Activated naive CD4-positive, alpha-beta T cell treated with anti-CD3 and anti-CD28 coated beads, Interleukin-2, amount 10 ng/mL, durations not matched to agents 7 days and 5 days (primary cell): ENCODE data around the gene PTGES.
"Not testable (repeated sequence)": the region's sequence is repeated elsewhere in the genome, so short reads cannot be mapped to it uniquely, and the experiment has no call there.

Experiments used
- CTCF ChIA-PET: fragments of 350-600 bp; sonication (Branson Sonifier 250); formaldehyde crosslinking; loops from one replicate; lab custom pipeline; 2021; ENCODE audit warnings: antibody characterized with exemption; lab: Charles Lee
- DNase-seq: peaks from one replicate; pipeline ENCODE4 v3.0.0-alpha.2; 2020
- H3K27ac Mint-ChIP-seq: one replicate; pipeline ENCODE4 v1.8.0; 2021; ENCODE audit warnings: mild to moderate bottlenecking, moderate library complexity, mixed read lengths
- H3K27me3 Mint-ChIP-seq: one replicate; pipeline ENCODE4 v1.8.0; 2021; ENCODE audit warnings: mild to moderate bottlenecking, mixed read lengths
- H3K36me3 Mint-ChIP-seq: one replicate; pipeline ENCODE4 v1.8.0; 2021; ENCODE audit warnings: mixed read lengths
- H3K4me1 Mint-ChIP-seq: one replicate; pipeline ENCODE4 v1.8.0; 2021; ENCODE audit warnings: mixed read lengths
- H3K4me3 Mint-ChIP-seq: one replicate; pipeline ENCODE4 v1.8.0; 2021; ENCODE audit warnings: mild to moderate bottlenecking, moderate library complexity, mixed read lengths
- H3K9me3 Mint-ChIP-seq: one replicate; pipeline ENCODE4 v1.8.0; 2021; ENCODE audit warnings: mixed read lengths

PTGES gene

DNA sequence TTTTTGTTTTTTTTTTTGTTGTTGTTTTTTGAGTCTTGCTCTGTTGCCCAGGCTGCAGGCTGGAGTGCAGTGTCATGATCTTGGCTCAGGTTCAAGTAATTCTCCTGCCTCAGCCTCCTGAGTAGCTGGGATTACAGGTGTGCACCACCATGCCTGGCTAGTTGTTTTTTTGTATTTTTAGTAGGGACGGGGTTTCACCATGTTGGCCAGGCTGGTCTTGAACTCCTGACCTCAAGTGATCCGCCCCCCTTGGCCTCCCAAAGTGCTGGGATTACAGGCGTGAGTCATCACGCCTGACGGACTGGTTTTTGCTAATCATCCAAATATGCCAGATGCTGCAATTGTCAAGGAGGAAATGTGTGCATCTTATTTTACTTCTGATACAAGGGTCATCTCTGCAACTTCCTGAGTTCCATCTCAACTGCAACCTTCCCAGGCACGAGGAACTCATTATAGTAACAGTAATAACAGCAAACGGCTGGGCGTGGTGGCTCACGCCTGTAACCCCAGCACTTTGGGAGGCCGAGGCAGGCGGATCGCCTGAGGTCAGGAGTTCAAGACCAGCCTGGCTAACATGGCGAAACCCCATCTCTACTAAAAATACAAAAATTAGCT lies 9.6 kb upstream of the PTGES start:
- not testable (repeated sequence) for H3K27ac Mint-ChIP-seq

DNA sequence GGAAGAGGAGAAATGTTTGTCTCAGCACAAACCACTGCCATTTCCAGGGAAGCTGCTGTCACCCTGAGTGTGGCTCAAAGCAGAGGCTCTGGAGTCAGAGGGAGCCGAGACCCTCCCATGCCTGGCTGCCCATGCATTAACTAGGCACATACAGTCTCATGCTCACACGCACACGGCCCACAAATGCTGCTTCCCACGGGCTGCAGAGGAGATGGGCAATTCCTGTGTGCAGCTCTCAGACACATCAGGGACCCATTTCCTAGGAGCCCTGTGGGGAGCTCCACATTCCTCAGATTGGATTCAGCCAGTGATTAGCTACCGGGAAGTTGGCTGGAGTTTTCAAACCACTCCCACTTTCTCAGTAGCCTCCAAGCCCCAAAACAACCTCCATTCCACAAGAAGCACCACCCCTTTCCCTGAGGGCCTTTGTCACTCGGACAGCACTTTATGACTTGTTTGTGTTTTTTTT lies 9.1 kb upstream of the PTGES start:
- Mint-ChIP-seq H3K4me3 (no peak overlapping the region), H3K36me3 (no peaks in the 10 kb centered on the region), H3K9me3 (no peaks in the 10 kb centered on the region), H3K27me3 (peaks cover 19% of the 10 kb centered on the region), H3K27ac (no peak overlapping the region), H3K4me1 (peaks cover 15% of the 10 kb centered on the region)
- CTCF ChIA-PET, result interaction anchor here (1.3 to 1.6 kb wide), 2 partner anchors 12 to 22 kb away, joined by 3 to 4 read pairs; no protein-coding TSS in a partner anchor
- no peak for DNase-seq

More for the DNA sequence above, 9.6 kb upstream of the PTGES start:
- not testable (repeated sequence) for H3K4me1 Mint-ChIP-seq, DNase-seq, H3K4me3 Mint-ChIP-seq, H3K9me3 Mint-ChIP-seq, H3K36me3 Mint-ChIP-seq
- CTCF ChIA-PET, result interaction anchor here (0.6 to 1.6 kb wide), 4 partner anchors 11 to 28 kb away, joined by 3 to 5 read pairs (median 4); no protein-coding TSS in a partner anchor
- peaks cover 19% of the 10 kb centered on the region for H3K27me3 Mint-ChIP-seq

DNA sequence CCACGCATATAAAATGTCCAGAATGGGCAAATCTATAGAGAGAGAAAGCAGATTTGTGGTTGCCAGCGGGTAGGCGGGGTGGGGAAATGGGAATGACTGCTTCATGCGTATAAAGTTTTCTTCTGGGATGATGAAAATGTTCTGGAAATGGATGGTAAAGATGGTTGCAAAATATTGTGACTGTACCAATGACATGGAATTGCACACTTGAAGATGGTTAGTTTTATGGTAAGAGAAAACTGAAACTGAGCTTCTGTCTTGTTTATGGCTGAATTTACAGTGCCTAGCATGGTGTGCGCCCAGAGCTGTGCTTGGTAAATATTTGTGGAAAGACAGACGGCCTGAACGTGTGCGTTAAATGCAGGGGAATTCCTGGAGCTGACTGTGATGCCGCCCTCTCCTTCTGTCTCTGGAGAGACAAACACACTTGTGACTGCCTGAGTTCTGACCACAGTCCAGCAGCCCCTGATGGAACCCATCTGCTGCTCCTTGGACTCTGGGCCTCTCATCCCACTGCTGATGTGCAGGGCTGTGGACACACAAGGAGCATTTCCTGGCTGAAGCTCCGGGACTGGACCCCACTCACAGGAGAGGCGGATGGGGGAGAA lies 8.6 kb upstream of the PTGES start:
- H3K27ac Mint-ChIP-seq, result no peak overlapping the region
- H3K4me1 Mint-ChIP-seq, result peaks cover 19% of the 10 kb centered on the region

GRCh38 chr9:129760784-129761183 lies 7.9 kb upstream of the PTGES start:
- H3K27ac Mint-ChIP-seq, H3K9me3 Mint-ChIP-seq, DNase-seq, H3K36me3 Mint-ChIP-seq, H3K4me3 Mint-ChIP-seq: not testable (repeated sequence)
- peaks cover 21% of the 10 kb centered on the region for H3K4me1 Mint-ChIP-seq
- peaks cover 22% of the 10 kb centered on the region for H3K27me3 Mint-ChIP-seq
- CTCF ChIA-PET, result interaction anchor here (0.7 to 1.6 kb wide), 2 partner anchors 11 to 35 kb away, joined by 3 to 4 read pairs; no protein-coding TSS in a partner anchor

More for the DNA sequence above, 8.6 kb upstream of the PTGES start:
- Mint-ChIP-seq H3K4me3 (no peak overlapping the region), H3K36me3 (no peaks in the 10 kb centered on the region), H3K27me3 (peaks cover 19% of the 10 kb centered on the region), H3K9me3 (no peaks in the 10 kb centered on the region)
- DNase-seq, result no peak
- CTCF ChIA-PET, result interaction anchor here (1.3 to 1.6 kb wide), 2 partner anchors 12 to 22 kb away, joined by 3 to 4 read pairs; no protein-coding TSS in a partner anchor

- Mint-ChIP-seq H3K4me1 (peaks cover 21% of the 10 kb centered on the region), H3K36me3 (no peaks in the 10 kb centered on the region), H3K27ac (no peak overlapping the region), H3K4me3 (no peak overlapping the region), H3K9me3 (no peaks in the 10 kb centered on the region), H3K27me3 (peaks cover 29% of the 10 kb centered on the region)
- CTCF ChIA-PET, result interaction anchor here (0.7 to 1.3 kb wide), 2 partner anchors 23 to 34 kb away, joined by 3 read pairs; no protein-coding TSS in a partner anchor
- no peak for DNase-seq
These were observed 7.1 kb upstream of the PTGES start for GRCh38 chr9:129759804-129760502.

DNA sequence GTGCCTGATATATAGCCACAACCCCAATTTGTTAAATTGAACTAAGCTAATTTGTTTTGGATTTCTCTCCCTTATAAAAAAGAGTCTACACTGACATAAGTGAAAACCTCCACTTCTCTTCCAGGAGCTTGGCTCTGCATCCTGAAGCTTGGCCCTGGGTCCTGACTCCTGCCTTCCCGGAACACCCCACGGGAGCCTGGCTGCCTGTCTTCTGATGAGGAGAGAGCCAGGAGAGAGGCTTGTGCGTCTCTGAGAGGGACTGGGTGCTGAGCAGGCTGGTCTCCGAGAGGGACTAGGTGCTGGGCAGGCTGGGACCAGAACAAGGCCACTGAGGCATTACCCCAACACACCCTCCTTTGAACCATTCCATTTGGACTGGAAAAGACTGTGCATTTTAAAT lies 6.5 kb upstream of the PTGES start:
- H3K4me1 Mint-ChIP-seq, result peaks cover 21% of the 10 kb centered on the region
- no peak overlapping the region for H3K4me3 Mint-ChIP-seq
- CTCF ChIA-PET, result interaction anchor here (1.0 to 1.3 kb wide), 2 partner anchors 22 to 27 kb away, joined by 3 to 4 read pairs; no protein-coding TSS in a partner anchor

DNA sequence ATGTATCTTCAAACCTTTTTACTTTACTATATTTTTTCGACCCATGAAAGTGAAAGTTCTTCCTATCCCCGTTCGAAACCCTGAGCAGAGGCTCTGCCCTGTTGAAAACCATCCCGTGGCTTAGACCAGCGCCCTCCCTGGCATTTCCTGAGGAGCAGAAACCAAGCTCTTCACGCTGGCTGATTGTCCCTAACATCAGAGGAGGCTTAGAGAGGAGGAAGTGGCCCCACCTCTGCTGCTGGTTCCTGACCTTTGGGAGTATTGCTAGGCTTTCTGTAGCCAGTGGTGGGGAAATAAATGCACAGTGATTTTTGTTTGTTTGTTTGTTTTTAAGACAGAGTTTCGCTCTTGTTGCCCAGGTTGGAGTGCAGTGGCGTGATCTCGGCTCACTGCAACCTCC lies 4.2 kb upstream of the PTGES start:
- Mint-ChIP-seq H3K36me3 (no peaks in the 10 kb centered on the region), H3K4me1 (peaks cover 32% of the 10 kb centered on the region)

More for the DNA sequence above, 6.5 kb upstream of the PTGES start:
- Mint-ChIP-seq H3K9me3 (no peaks in the 10 kb centered on the region), H3K27ac (no peak overlapping the region), H3K27me3 (peaks cover 36% of the 10 kb centered on the region), H3K36me3 (no peaks in the 10 kb centered on the region)
- no peak for DNase-seq

GRCh38 chr9:129756191-129756590 lies 3.3 kb upstream of the PTGES start:
- no peaks in the 10 kb centered on the region for H3K36me3 Mint-ChIP-seq
- no peak for DNase-seq
- H3K4me1 Mint-ChIP-seq, result peaks cover 32% of the 10 kb centered on the region
- H3K27me3 Mint-ChIP-seq, result peaks cover 62% of the 10 kb centered on the region
- H3K27ac Mint-ChIP-seq, result no peak overlapping the region
- no peaks in the 10 kb centered on the region for H3K9me3 Mint-ChIP-seq
- CTCF ChIA-PET, result interaction anchor here (1.0 to 2.7 kb wide), 3 partner anchors 10 to 44 kb away, joined by 3 to 9 read pairs (median 3); no protein-coding TSS in a partner anchor
- H3K4me3 Mint-ChIP-seq, result no peak overlapping the region

More for the DNA sequence above, 4.2 kb upstream of the PTGES start:
- CTCF ChIA-PET, result interaction anchor here (2.7 kb wide), 1 partner anchor 30 kb away, joined by 9 read pairs; no protein-coding TSS in a partner anchor
- H3K4me3 Mint-ChIP-seq, result no peak overlapping the region
- H3K27ac Mint-ChIP-seq, result no peak overlapping the region
- no peaks in the 10 kb centered on the region for H3K9me3 Mint-ChIP-seq
- DNase-seq, result peak; percentile 34
- peaks cover 58% of the 10 kb centered on the region for H3K27me3 Mint-ChIP-seq

DNA sequence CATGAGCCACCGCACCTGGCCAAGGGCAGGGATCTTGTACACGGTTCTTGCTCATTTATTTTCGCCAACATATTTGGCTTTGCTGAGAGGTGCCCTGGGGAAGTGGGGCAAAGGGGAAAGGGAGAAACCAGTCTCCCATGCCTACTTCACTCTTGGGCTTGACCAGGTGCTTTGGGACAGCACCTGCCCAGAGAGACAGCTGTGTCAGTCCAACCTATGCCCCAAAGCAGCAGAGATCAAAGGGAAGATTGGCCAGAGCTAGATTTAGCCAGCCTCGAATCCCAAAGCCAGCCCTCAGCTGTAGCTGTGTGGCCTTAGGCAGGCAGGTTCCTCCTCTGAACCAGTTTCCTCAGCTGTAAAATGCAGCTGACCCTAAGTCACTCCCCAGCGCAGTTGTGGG lies 2.3 kb upstream of the PTGES start:
- peaks cover 32% of the 10 kb centered on the region for H3K4me1 Mint-ChIP-seq
- CTCF ChIA-PET, result interaction anchor here (1.0 to 2.7 kb wide), 2 partner anchors 28 to 35 kb away, joined by 3 to 9 read pairs; no protein-coding TSS in a partner anchor

DNA sequence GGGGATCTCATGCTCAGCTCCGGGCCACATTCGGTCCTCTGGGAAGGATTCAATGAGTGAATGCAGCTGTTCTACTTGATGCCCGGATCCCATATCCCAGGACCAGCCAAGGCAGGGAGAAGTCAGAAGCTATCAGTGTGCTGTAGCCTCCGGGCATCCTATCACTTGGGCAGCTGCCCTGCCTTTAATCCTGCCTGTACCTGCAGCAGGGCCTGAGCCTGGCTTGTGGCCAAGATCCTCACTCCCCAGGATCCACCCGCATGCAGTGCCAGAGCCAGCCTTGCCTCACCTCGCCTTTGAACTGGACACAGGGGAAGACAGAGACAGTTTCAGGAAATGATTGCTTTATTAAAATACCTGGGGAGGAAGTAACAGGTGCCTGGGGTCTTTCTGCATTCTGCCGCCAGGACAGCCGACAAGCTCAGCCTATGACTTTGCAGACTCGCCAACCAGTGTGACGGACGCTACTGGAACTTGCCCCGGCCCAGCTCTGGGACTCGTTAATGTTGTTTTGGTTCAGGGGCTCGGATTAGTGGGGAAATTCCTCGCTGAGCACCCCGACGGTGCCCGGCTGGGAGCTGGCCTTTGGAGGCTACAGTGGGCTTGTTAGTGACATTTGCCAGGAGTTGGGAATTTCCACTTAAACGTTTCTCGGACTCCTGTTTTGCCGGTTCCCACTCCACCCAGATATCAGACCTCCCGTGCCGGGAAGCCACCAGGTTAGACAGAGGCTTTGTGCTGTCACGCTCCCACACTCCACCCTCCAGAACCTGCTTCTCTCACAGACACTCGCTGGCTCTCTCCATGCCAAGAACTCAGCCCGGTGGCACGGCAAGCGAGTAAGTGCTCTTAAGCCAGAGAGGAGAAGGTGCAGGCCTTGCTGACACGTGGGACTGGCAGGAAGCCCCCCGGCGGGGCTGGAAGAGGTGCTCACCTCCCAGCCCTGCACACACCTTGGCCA lies 721 bp downstream of the PTGES start:
- peaks cover 19% of the 10 kb centered on the region for H3K4me1 Mint-ChIP-seq
- CTCF ChIA-PET, result interaction anchor here (0.6 to 0.8 kb wide), 2 partner anchors 10 to 14 kb away, joined by 3 to 4 read pairs; no protein-coding TSS in a partner anchor
- no peaks in the 10 kb centered on the region for H3K9me3 Mint-ChIP-seq
- H3K27ac Mint-ChIP-seq, result no peak overlapping the region
- H3K4me3 Mint-ChIP-seq, result no peak overlapping the region
- peaks cover 63% of the 10 kb centered on the region for H3K27me3 Mint-ChIP-seq
- no peak for DNase-seq
- no peaks in the 10 kb centered on the region for H3K36me3 Mint-ChIP-seq

More for the DNA sequence above, 2.3 kb upstream of the PTGES start:
- no peaks in the 10 kb centered on the region for H3K36me3 Mint-ChIP-seq
- DNase-seq, result no peak
- no peak overlapping the region for H3K4me3 Mint-ChIP-seq
- peaks cover 65% of the 10 kb centered on the region for H3K27me3 Mint-ChIP-seq
- no peaks in the 10 kb centered on the region for H3K9me3 Mint-ChIP-seq
- H3K27ac Mint-ChIP-seq, result no peak overlapping the region

GRCh38 chr9:129750013-129750638 lies 2.7 kb downstream of the PTGES start:
- DNase-seq, result no peak
- no peaks in the 10 kb centered on the region for H3K36me3 Mint-ChIP-seq
- peaks cover 11% of the 10 kb centered on the region for H3K4me1 Mint-ChIP-seq
- no peak overlapping the region for H3K27ac Mint-ChIP-seq
- no peaks in the 10 kb centered on the region for H3K9me3 Mint-ChIP-seq
- CTCF ChIA-PET, result interaction anchor here (1.1 to 2.3 kb wide), 3 partner anchors 11 to 32 kb away, joined by 4 to 12 read pairs (median 5); no protein-coding TSS in a partner anchor
- H3K27me3 Mint-ChIP-seq, result peaks cover 59% of the 10 kb centered on the region
- no peak overlapping the region for H3K4me3 Mint-ChIP-seq

DNA sequence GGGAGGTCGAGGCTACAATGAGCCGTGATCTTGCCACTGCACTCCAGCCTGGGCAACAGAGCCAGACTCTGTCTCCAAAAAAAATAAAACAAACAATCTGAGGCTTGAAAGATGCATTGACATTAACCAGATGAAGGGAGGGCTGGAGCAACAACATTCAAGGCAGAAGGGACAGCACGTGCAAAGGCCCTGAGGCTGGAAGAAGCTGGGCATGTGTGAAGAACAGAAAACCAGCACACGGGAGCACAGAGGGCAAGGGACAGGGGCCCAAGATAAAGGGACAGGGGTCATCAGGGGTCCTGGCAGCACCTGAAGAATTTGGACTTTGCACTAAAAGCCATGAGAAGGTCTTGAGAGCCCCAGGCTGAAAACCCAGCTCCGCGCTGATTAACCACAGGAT lies 3.3 kb downstream of the PTGES start:
- DNase-seq, result no peak
- peaks cover 54% of the 10 kb centered on the region for H3K27me3 Mint-ChIP-seq
- no peaks in the 10 kb centered on the region for H3K36me3 Mint-ChIP-seq
- CTCF ChIA-PET, result interaction anchor here (1.0 to 2.3 kb wide), 5 partner anchors 10 to 40 kb away, joined by 4 to 12 read pairs (median 4); no protein-coding TSS in a partner anchor
- no peak overlapping the region for H3K27ac Mint-ChIP-seq
- no peaks in the 10 kb centered on the region for H3K9me3 Mint-ChIP-seq
- H3K4me3 Mint-ChIP-seq, result no peak overlapping the region
- peaks cover 11% of the 10 kb centered on the region for H3K4me1 Mint-ChIP-seq
